HG03558 (cell line): ENCODE measurements around the gene KCNIP2.

ENCODE experiments used
- ATAC-seq: cut with Tn5 transposase; IDR thresholded peaks from one replicate; pipeline ENCODE4 v1.9.1; 2021; ENCODE audit warnings: moderate number of reproducible peaks; ENCODE audit not compliant: unreplicated experiment; ENCODE audit errors: extremely low read depth

KCNIP2 gene

GRCh38 chr10:101829561-101830315 lies 13.9 kb downstream of the KCNIP2 start:
- peak; percentile 19 for ATAC-seq

GRCh38 chr10:101828766-101829551 lies 14.6 kb downstream of the KCNIP2 start:
- ATAC-seq, result no peak

GRCh38 chr10:101827919-101828600 lies 15.5 kb downstream of the KCNIP2 start:
- ATAC-seq, result no peak

- ATAC-seq, result no peak
Measured at GRCh38 chr10:101826852-101827434, 16.7 kb downstream of the KCNIP2 start.

GRCh38 chr10:101824736-101825135 lies 18.9 kb downstream of the KCNIP2 start:
- no peak for ATAC-seq

- ATAC-seq, result no peak
Measured at GRCh38 chr10:101818872-101819633, 24.5 kb downstream of the KCNIP2 start.

GRCh38 chr10:101818119-101818871 lies 25.3 kb downstream of the KCNIP2 start, which contains the start of gene OGA:
Gene OGA (minus strand): TSS chr10:101818444. CDS start chr10:101818022, 422 bp downstream.
- ATAC-seq, result peak; percentile 58

GRCh38 chr10:101817337-101818118 lies 26.1 kb downstream of the KCNIP2 start:
- no peak for ATAC-seq

- no peak for ATAC-seq
Measured at GRCh38 chr10:101816913-101817336, 26.7 kb downstream of the KCNIP2 start.

- no peak for ATAC-seq
Measured at GRCh38 chr10:101816376-101816775, 27.2 kb downstream of the KCNIP2 start.

GRCh38 chr10:101814466-101815071 lies 29.0 kb downstream of the KCNIP2 start:
- no peak for ATAC-seq

- ATAC-seq, result no peak
Measured at GRCh38 chr10:101812606-101813005, 31.0 kb downstream of the KCNIP2 start.

GRCh38 chr10:101807158-101807557 lies 36.4 kb downstream of the KCNIP2 start:
- ATAC-seq, result no peak

GRCh38 chr10:101803511-101803910 lies 40.1 kb downstream of the KCNIP2 start:
- ATAC-seq, result no peak

GRCh38 chr10:101797403-101798059 lies 46.1 kb downstream of the KCNIP2 start:
- ATAC-seq, result no peak

GRCh38 chr10:101793526-101793925 lies 50.1 kb downstream of the KCNIP2 start:
- no peak for ATAC-seq

GRCh38 chr10:101789686-101790085 lies 53.9 kb downstream of the KCNIP2 start:
- no peak for ATAC-seq
